ENCODE data around the gene LETM1. TPM values are rescaled to one million over a fixed set of nuclear protein-coding genes. Genes with fewer than 3 reads are reported as not detected.
A peak's percentile ranks its signal among the peaks of the same experiment; 100 is the strongest.

LETM1 gene
- total RNA-seq, 1 donor, result 91.5 TPM

DNA sequence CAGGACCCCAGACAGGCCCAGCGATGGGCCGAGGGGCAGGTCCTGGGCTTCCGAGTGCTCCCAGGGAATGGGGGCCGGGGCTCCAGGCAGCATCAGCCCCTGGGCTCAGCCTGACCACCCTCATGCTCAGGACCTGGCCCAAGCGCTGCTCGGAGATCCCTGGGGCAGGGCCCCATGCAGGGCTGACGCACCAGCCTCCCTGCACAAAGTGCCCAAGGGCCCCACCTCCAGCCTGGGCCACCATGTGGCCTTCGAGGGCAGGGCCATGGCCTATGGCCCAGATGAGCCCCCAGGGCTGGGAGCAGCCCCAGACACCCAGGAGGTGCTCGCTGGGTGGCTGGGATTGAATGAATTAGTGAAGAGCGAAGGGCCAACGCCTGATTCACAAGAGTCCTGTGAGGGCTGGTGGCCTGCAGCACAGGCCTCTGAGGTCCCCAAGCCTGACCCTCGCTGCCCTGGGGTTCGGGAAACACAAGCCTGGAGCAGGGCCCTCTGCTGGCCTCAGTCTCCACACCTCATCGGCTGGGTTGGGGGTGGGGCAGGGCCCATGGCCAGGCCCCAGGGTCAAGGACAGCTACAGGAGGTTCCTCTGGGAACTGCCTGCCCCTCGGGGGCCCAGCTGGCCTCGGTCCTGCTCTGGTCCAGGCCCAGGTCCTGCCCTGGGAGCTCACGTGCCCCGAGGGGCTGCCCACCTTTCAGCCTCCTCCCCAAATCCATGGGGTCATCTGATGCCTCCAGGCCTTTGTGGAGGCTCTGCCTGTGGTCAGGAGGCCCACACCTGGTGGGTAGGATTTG lies 76.2 kb downstream of the LETM1 start:
- DNase-seq (ENCODE audit: low read depth), result no peak
- TF ChIP-seq, protein P1, sequence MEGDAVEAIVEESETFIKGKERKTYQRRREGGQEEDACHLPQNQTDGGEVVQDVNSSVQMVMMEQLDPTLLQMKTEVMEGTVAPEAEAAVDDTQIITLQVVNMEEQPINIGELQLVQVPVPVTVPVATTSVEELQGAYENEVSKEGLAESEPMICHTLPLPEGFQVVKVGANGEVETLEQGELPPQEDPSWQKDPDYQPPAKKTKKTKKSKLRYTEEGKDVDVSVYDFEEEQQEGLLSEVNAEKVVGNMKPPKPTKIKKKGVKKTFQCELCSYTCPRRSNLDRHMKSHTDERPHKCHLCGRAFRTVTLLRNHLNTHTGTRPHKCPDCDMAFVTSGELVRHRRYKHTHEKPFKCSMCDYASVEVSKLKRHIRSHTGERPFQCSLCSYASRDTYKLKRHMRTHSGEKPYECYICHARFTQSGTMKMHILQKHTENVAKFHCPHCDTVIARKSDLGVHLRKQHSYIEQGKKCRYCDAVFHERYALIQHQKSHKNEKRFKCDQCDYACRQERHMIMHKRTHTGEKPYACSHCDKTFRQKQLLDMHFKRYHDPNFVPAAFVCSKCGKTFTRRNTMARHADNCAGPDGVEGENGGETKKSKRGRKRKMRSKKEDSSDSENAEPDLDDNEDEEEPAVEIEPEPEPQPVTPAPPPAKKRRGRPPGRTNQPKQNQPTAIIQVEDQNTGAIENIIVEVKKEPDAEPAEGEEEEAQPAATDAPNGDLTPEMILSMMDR (IDR thresholded peaks at IDR 0.05; ENCODE audit: insufficient read depth, low read depth, low read length), result no peak
- H3K4me3 ChIP-seq (ENCODE audit: low read depth, low read length), result no peak overlapping the region

- no peak overlapping the region for H3K4me3 ChIP-seq (ENCODE audit: low read depth, low read length)
- DNase-seq (ENCODE audit: low read depth), result no peak
- TF ChIP-seq, protein P1 (IDR thresholded peaks at IDR 0.05; ENCODE audit: insufficient read depth, low read depth, low read length), result no peak
Measured at GRCh38 chr4:1778642-1779392, 77.1 kb downstream of the LETM1 start.

GRCh38 chr4:1777822-1778641 lies 77.9 kb downstream of the LETM1 start:
- TF ChIP-seq, protein P1 (IDR thresholded peaks at IDR 0.05; ENCODE audit: insufficient read depth, low read depth, low read length), result no peak
- peak; percentile 6 for DNase-seq (ENCODE audit: low read depth)
- H3K4me3 ChIP-seq (ENCODE audit: low read depth, low read length), result no peak overlapping the region

DNA sequence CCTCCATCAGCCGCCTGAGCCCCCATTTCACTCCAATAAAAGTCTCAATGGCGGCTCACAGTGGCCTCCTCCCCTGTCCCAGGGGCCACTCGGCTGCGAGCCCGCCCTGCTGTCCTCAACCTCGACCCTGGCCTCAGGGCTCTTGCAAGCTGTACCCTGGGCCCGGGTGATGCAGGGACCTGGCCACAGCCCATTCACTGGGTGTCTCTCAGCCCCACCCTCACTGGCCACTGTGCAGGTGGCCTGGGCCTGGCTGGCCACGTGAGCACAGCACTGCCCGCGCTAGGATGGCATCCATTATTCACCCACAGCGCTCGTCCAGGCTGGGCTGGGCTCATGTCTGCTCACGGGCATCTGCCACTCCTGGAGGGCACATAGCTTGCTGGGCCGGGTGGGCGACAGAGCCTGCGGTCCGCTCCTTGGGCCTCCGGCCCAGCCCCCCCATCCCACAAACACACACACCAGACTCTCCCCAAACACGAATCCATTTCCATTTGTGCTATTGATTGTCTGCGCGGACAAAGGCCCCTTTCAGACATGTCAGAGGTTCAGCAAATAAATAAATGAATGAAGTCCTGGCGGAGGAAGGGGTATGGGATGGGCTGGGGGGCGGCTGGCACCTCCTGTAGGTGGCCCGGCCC lies 79.3 kb downstream of the LETM1 start:
- no peak overlapping the region for H3K4me3 ChIP-seq (ENCODE audit: low read depth, low read length)
- DNase-seq (ENCODE audit: low read depth), result no peak
- TF ChIP-seq, protein P1 (IDR thresholded peaks at IDR 0.05; ENCODE audit: insufficient read depth, low read depth, low read length), result no peak

- TF ChIP-seq, protein P1 (IDR thresholded peaks at IDR 0.05; ENCODE audit: insufficient read depth, low read depth, low read length), result no peak
- no peak overlapping the region for H3K4me3 ChIP-seq (ENCODE audit: low read depth, low read length)
- DNase-seq (ENCODE audit: low read depth), result no peak
Measured at GRCh38 chr4:1775731-1776500, 80.0 kb downstream of the LETM1 start.
